ENCODE data around the gene SHC1.

DNA sequence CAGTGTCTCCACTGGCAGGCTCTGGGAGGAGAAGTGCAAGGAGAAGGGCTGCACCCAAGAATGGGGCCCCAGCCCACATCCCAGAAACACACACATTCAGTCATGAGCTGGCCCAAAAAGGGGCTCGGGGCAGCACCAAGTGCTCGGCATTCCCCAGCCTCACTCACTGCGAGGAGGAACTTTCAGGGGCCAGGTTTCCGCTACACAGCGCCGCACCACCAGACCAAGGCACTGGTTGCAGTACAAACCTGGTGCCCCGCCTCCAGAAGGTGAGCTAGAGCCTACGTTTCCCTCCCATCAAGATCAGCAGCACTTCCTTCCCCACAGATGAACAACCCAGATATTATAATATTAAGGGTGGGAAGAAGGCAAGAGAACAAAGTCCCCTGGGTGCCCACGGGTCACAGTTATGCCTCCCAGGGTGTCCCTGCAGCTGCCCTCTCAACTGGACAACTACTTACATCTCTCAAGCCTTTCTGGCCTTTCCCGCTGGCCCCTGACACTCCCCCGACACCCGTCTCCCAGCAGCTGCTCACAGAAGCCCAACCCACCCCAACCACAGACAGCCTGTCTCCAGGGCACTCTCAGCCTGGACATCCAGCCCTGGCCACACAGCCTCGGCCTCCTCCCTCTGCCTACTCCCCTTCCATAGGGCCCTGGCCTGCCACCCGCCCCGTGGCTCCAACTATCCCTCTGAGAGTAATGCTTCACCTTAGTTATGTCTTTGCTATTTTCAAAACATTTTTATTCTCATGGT lies 18.5 kb downstream of the SHC1 start:
- TF ChIP-seq POLR2A (IDR thresholded peaks at IDR 0.05) = no peak
- TF ChIP-seq, protein P1, sequence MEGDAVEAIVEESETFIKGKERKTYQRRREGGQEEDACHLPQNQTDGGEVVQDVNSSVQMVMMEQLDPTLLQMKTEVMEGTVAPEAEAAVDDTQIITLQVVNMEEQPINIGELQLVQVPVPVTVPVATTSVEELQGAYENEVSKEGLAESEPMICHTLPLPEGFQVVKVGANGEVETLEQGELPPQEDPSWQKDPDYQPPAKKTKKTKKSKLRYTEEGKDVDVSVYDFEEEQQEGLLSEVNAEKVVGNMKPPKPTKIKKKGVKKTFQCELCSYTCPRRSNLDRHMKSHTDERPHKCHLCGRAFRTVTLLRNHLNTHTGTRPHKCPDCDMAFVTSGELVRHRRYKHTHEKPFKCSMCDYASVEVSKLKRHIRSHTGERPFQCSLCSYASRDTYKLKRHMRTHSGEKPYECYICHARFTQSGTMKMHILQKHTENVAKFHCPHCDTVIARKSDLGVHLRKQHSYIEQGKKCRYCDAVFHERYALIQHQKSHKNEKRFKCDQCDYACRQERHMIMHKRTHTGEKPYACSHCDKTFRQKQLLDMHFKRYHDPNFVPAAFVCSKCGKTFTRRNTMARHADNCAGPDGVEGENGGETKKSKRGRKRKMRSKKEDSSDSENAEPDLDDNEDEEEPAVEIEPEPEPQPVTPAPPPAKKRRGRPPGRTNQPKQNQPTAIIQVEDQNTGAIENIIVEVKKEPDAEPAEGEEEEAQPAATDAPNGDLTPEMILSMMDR (IDR thresholded peaks at IDR 0.05) = no peak

Measured in thyroid gland (tissue), 4 donors.